ENCODE data around the gene PHLDB1.
"Not testable (repeated sequence)": the region's sequence is repeated elsewhere in the genome, so short reads cannot be mapped to it uniquely, and the experiment has no call there.

PHLDB1 gene

GRCh38 chr11:118606157-118606843 is 1.1 kb upstream of the PHLDB1 start:
- DNase-seq, result no peak

GRCh38 chr11:118606844-118607228 is 579 bp upstream of the PHLDB1 start:
- no peak for DNase-seq

DNA sequence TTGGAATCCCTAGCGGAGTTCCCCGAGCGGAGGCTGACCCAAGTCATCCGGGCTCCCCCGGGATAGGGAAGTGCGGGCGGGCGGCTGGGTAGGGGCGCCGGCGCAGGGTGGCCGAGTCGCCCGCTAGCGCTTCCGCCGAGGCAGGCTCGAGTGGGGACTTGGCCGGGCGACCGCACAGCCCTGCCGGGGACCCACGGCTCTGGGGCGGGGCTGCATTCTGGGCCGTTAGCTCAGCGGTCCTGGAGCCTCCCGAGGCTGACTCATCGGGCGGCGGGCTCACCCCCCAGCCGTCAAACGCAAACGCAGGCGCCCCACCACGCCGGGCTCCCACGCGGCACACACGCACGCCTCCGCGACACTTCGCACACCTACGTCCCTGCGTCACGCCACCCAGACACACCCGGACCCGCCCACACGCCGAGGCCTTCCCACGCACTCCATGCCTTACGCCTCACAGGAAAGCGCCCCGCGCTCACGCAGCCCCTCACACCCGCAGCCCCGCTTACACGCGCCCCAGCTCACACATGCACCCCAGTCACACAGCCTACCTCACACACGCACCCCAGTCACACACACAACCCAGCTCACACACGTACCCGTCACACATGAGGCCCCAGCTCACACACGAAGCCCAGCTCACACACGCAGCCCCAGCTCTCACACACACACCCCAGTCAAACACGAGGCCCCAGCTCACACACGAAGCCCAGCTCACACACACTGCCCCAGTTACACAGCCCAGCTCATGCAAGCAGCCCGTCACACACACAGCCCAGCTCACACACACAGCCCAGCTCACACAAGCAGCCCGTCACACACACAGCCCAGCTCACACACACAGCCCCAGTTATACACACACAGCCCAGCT is 1.2 kb downstream of the PHLDB1 start:
- no peak for DNase-seq

DNA sequence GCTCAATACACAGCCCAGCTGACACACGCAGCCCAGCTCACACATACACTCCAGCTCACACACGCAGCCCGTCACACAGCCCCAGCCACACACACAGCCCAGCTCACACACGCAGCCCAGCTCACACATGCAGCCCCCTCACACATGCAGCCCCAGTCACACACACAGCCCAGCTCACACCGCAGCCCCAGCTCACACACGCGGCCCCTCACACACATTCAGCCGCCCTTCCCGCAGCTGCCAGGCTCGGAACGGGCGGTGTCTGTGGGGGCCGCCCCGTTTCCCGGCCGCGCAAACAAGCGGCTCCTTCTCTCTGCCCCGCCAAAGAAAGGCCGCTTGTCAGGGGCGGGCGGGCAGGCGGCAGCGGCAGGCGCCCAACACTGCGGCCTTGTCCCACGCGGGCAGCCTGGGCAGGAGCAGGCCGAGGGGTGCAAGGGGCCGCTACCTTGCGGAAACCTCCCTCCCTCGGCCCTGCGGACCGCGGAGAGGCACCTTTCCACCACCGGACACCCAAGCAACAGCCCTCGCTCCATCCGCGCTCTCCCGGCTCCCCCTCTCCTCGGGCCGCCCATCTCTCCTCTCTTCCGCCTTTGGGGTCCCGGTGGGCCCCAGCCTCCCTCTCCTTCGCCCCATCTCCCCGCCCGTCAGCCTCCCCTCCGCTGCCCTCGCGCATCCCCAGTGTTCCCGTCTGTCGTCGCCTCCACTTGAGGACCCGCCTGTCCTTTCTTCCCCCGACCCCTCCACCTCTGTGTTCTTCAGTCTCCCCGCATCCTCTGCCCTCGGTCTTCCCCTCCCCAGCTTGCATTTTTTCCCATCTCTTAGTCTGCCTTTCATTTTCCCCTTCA is 2.2 kb downstream of the PHLDB1 start:
- no peak for DNase-seq

DNA sequence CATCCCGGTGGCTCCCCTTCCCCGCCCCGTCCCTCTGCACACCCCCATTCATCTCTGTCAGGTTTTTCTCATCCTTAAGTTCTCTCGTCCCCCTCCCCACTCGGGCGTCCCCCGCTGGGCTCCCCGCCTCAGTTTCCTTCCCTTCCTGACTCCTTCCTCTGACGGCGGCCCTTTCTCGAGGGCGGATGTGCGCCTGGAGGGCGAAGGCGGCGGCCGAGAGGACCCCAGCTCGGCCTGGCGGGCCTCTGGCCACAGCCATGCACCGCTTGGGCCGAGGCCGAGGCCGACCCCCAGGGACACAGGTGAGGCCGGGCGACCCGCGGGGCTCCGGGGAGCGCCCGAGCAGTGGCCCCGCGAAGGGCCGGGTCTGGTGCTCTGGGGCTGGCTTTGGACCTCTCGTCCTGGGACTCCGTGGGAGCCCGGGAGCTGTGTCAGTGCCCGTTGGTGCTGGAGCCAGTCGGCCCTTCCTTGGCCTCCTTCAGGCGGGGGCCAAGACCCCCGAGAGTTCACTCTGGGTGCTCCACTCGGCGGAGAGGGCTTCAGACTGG is 2.9 kb downstream of the PHLDB1 start:
- no peak for DNase-seq

- DNase-seq, result no peak
These were observed 3.5 kb downstream of the PHLDB1 start for GRCh38 chr11:118610773-118611432.

GRCh38 chr11:118611433-118611795 is 4.0 kb downstream of the PHLDB1 start:
- DNase-seq, result not testable (repeated sequence)

DNA sequence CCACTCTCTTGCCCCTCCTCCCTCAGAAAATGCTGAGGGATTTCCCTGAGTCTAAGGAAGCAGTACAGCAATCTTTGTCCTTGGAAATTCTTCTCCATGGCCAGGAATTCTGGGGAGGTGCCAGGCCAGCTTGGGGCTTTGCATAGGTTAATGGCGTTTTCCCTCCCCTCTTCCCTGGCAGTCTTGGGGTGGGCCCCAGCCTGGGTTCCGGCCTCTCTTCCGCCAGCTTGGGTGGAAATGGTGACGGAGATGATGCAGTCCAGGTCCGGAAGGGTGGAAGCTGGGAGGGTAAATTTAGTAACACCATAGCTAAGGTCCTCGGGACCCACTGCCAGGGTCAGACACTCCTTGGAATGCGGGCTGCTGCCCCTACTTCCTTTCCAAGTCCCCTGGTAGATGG is 5.0 kb downstream of the PHLDB1 start:
- no peak for DNase-seq

DNA sequence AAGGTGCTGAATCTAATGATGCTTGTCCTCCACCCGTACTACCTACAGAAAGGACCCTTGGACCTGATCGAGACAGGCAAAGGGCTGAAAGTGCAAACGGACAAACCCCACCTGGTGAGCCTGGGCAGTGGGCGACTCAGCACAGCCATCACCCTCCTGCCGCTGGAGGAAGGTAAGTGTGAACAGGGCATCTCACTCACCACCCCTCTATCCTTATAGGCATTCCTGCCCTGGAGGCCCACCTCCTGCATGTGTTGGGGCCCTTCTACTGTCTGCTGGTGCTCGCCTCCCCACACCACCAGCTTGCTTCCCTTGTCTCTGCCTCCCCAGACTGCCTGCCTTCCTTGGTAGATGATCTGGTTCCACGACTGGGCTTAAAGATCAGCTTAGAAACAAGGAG is 7.1 kb downstream of the PHLDB1 start:
- no peak for DNase-seq

GRCh38 chr11:118615282-118615975 is 8.0 kb downstream of the PHLDB1 start:
- DNase-seq, result no peak

GRCh38 chr11:118615976-118616371 is 8.6 kb downstream of the PHLDB1 start:
- DNase-seq, result no peak

- DNase-seq, result no peak
These were observed 10.9 kb downstream of the PHLDB1 start for GRCh38 chr11:118618115-118618990.

DNA sequence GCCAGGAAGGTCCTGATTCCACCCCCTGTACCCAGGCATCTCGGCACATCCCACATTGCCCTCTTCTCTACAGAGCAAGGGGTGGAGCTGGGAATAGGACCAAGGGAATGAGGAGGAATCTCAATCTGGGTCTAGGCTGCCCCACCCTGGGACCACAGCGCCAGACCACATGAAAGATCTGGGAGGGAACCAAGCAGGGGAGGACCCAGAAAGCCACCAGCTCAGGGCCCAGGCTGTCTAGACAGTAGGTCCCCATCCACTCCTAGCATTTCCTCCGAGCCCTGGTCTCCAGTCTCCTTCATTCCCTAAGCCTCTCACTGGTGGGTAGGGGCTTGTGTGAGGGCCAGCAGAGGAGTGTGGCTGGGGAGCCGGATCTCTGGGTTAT is 11.6 kb downstream of the PHLDB1 start:
- DNase-seq, result no peak

- no peak for DNase-seq
These were observed 12.2 kb downstream of the PHLDB1 start for GRCh38 chr11:118619444-118620197.

DNA sequence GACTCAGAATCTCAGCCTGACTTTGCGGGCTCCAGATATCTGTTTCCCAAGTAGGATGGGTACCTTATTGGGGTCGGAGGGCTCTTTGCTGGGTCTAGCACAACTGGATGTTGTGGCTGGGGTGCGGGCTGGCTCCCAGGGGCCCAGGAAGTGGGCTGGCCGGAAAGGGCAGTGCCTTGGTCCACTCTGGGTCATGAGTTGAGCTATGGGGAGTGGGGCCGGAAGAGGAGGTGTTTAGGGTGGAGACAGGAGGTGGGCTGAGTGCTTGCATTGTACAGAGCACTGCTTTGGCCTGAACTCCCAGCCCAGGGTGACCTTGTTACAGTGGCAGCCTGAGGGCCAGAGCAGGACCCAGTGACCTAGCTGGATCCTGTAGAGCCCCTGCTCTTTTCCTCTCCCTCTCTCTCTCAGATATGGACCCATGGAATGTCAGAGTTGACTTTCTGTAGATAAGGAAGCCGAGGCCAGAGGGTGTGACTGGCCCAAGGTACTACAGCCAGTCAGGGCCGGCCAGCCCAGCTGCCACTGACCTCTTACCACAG is 13.2 kb downstream of the PHLDB1 start:
- DNase-seq, result no peak

GRCh38 chr11:118621071-118621783 is 13.8 kb downstream of the PHLDB1 start:
- DNase-seq, result peak; percentile 22

GRCh38 chr11:118621784-118622375 is 14.5 kb downstream of the PHLDB1 start:
- no peak for DNase-seq

GRCh38 chr11:118622376-118623268 is 15.2 kb downstream of the PHLDB1 start:
- no peak for DNase-seq
